H1 (cell line): Measurements from ENCODE around the gene ZFAND5. TPM values are rescaled to one million over a fixed set of nuclear protein-coding genes. Genes with fewer than 3 reads are reported as not detected.
A peak's percentile ranks its signal among the peaks of the same experiment; 100 is the strongest.

Experiments used
- CTCF ChIA-PET: fragments of 300-600 bp; sonication (Branson Sonifier 250); formaldehyde crosslinking; loops from one replicate; lab custom pipeline; 2021; ENCODE audit not compliant: partially characterized antibody; lab: Charles Lee
- POLR2A ChIA-PET: fragments of 300-600 bp; sonication (Branson Sonifier 250); formaldehyde crosslinking; loops from one replicate; lab custom pipeline; 2021; ENCODE audit warnings: inconsistent platforms; ENCODE audit not compliant: partially characterized antibody; lab: Charles Lee
- DNase-seq, 2 experiments: peaks; one replicate each; pipeline versions ENCODE4 v3.0.0 to v3.0.0-alpha.2; 2010 to 2022; ENCODE audit warnings: low spot score in 2 of 2, low read depth in 1 of 2, mixed read lengths in 1 of 2
- FAIRE-seq: peaks from 2 replicates; lab custom pipeline; 2011; peaks lifted over from hg19 to GRCh38; lab: Jason Lieb, UNC
- H2AFZ ChIP-seq: 2 replicates; pipeline ENCODE4 v1.8.1; 2012; ENCODE audit warnings: low read length, inconsistent platforms
- H2AK5ac ChIP-seq: 2 replicates; pipeline ENCODE4 v1.6.1; 2013; ENCODE audit warnings: low read depth, low read length
- H2BK120ac ChIP-seq: replicated peaks from 2 replicates; pipeline ENCODE3; 2013; ENCODE audit warnings: low read depth, low read length, inconsistent platforms
- H2BK12ac ChIP-seq: 2 replicates; pipeline ENCODE4 v1.6.1; 2013; ENCODE audit warnings: low read depth, low read length
- H2BK15ac ChIP-seq: 2 replicates; pipeline ENCODE4 v1.6.1; 2013; ENCODE audit warnings: low read length
- H2BK20ac ChIP-seq: 2 replicates; pipeline ENCODE4 v1.6.1; 2013; ENCODE audit warnings: low read length
- H2BK5ac ChIP-seq: 2 replicates; pipeline ENCODE4 v1.6.1; 2013; ENCODE audit warnings: low read depth, low read length
- H3K14ac ChIP-seq: 2 replicates; pipeline ENCODE4 v1.6.1; 2013; ENCODE audit warnings: inconsistent platforms; ENCODE audit not compliant: insufficient read length
- H3K18ac ChIP-seq: 2 replicates; pipeline ENCODE4 v1.6.1; 2013; ENCODE audit warnings: low read length; ENCODE audit errors: extremely low read depth
- H3K23ac ChIP-seq: 2 replicates; pipeline ENCODE4 v1.6.1; 2013; ENCODE audit warnings: inconsistent platforms; ENCODE audit not compliant: insufficient read length
- H3K23me2 ChIP-seq: 2 replicates; pipeline ENCODE4 v1.6.1; 2013; ENCODE audit warnings: low read depth, low read length
- H3K27ac ChIP-seq: 2 replicates; pipeline ENCODE4 v1.6.1; 2011; ENCODE audit warnings: low read depth, low read length, inconsistent platforms
- H3K27me3 ChIP-seq, 4 experiments: replicated peaks in 1 of 4; 1 replicate in 1 of 4; 2 replicates in 3 of 4; pipeline versions ENCODE4 v1.6.1 to v1.8.1; 2011 to 2013; ENCODE audit warnings: low read length in 3 of 4, mild to moderate bottlenecking in 3 of 4, inconsistent platforms in 2 of 4, mixed read lengths in 2 of 4, moderate library complexity in 1 of 4; ENCODE audit not compliant: control insufficient read depth in 3 of 4, insufficient read depth in 3 of 4; ENCODE audit errors: extremely low read depth in 1 of 4
- H3K36me3 ChIP-seq, 4 experiments: 2 replicates each; pipeline versions ENCODE4 v1.6.1 to v1.8.1; 2011 to 2013; ENCODE audit warnings: mild to moderate bottlenecking in 4 of 4, low read length in 3 of 4, moderate library complexity in 2 of 4, control low read depth in 1 of 4, inconsistent platforms in 1 of 4; ENCODE audit not compliant: insufficient read depth in 4 of 4, control insufficient read depth in 2 of 4
- H3K4ac ChIP-seq: replicated peaks from 2 replicates; pipeline ENCODE3; 2013; ENCODE audit warnings: low read length, low read depth, mixed read lengths, inconsistent platforms; ENCODE audit not compliant: insufficient read length
- H3K4me1 ChIP-seq, 4 experiments: replicated peaks in 1 of 4; 1 replicate in 1 of 4; 2 replicates in 3 of 4; pipeline versions ENCODE4 v1.6.1 to v1.8.1; 2011 to 2013; ENCODE audit warnings: low read length in 3 of 4, inconsistent platforms in 2 of 4, mixed read lengths in 1 of 4; ENCODE audit not compliant: insufficient read depth in 4 of 4, control insufficient read depth in 3 of 4
- H3K4me2 ChIP-seq, 2 experiments: 2 replicates each; pipeline versions ENCODE4 v1.6.1 to v1.8.1; 2011 to 2013; ENCODE audit warnings: low read depth in 2 of 2, low read length in 2 of 2, control low read depth in 1 of 2, inconsistent platforms in 1 of 2, mild to moderate bottlenecking in 1 of 2; ENCODE audit not compliant: insufficient read depth in 1 of 2
- H3K4me3 ChIP-seq, 4 experiments: fragments of 200-600, 300-600 bp in 1 of 4; sonication (generic), shearing (Covaris generic), sonication (Bioruptor Twin) in 1 of 4; 2 replicates each; pipeline versions ENCODE4 v1.5.1 to v1.8.1; 2011 to 2016; ENCODE audit warnings: low read length in 4 of 4, low read depth in 3 of 4, control low read depth in 2 of 4, inconsistent platforms in 2 of 4, mild to moderate bottlenecking in 2 of 4, mixed read lengths in 1 of 4, moderate library complexity in 1 of 4; ENCODE audit not compliant: insufficient read depth in 2 of 4; ENCODE audit errors: extremely low read depth in 1 of 4
- H3K56ac ChIP-seq: replicated peaks from 2 replicates; pipeline ENCODE3; 2013; ENCODE audit warnings: low read depth, mild to moderate bottlenecking, mixed read lengths, low read length, inconsistent platforms; ENCODE audit not compliant: insufficient read length
- H3K79me1 ChIP-seq: 2 replicates; pipeline ENCODE4 v1.6.1; 2013; ENCODE audit warnings: low read depth, low read length, control low read depth
- H3K79me2 ChIP-seq, 2 experiments: 2 replicates each; pipeline versions ENCODE4 v1.6.1 to v1.8.1; 2012 to 2013; ENCODE audit warnings: low read length in 2 of 2, mild to moderate bottlenecking in 2 of 2, inconsistent platforms in 1 of 2; ENCODE audit not compliant: insufficient read depth in 2 of 2, control insufficient read depth in 1 of 2
- H3K9ac ChIP-seq, 4 experiments: replicated peaks in 1 of 4; 1 replicate in 1 of 4; 2 replicates in 3 of 4; pipeline versions ENCODE4 v1.6.1 to v1.8.1; 2011 to 2013; ENCODE audit warnings: low read depth in 3 of 4, low read length in 3 of 4, control low read depth in 2 of 4, mild to moderate bottlenecking in 2 of 4, moderate library complexity in 2 of 4, inconsistent platforms in 1 of 4; ENCODE audit errors: extremely low read depth in 1 of 4
- H3K9me3 ChIP-seq, 2 experiments: 2 replicates each; pipeline versions ENCODE4 v1.6.1 to v1.8.1; 2012 to 2013; ENCODE audit warnings: mild to moderate bottlenecking in 2 of 2, moderate library complexity in 2 of 2, control low read depth in 1 of 2, inconsistent platforms in 1 of 2, low read depth in 1 of 2, low read length in 1 of 2, mixed read lengths in 1 of 2; ENCODE audit not compliant: insufficient read depth in 2 of 2
- H4K20me1 ChIP-seq, 2 experiments: replicated peaks in 1 of 2; 2 replicates each; pipeline versions ENCODE3 to v1.8.1; 2011 to 2013; ENCODE audit warnings: inconsistent platforms in 2 of 2, low read length in 2 of 2, mild to moderate bottlenecking in 1 of 2; ENCODE audit not compliant: insufficient read depth in 2 of 2, control insufficient read depth in 1 of 2
- H4K5ac ChIP-seq: 2 replicates; pipeline ENCODE4 v1.6.1; 2013; ENCODE audit warnings: low read length, low read depth, mixed read lengths, inconsistent platforms; ENCODE audit not compliant: insufficient read length
- H4K8ac ChIP-seq: 2 replicates; pipeline ENCODE4 v1.8.0; 2013; ENCODE audit warnings: mild to moderate bottlenecking, moderate library complexity, low read length, inconsistent platforms; ENCODE audit not compliant: insufficient read depth; ENCODE audit errors: extremely low read depth
- H4K91ac ChIP-seq: replicated peaks from 2 replicates; pipeline ENCODE3; 2013; ENCODE audit warnings: low read length, mixed read lengths, inconsistent platforms; ENCODE audit not compliant: insufficient read length
- CTCF ChIP-seq, 3 experiments: IDR thresholded peaks; 1 replicate in 2 of 3; 2 replicates in 1 of 3; pipeline versions ENCODE4 v1.5.1 to v1.6.1; 2011; ENCODE audit warnings: low read length in 3 of 3, mild to moderate bottlenecking in 3 of 3, inconsistent platforms in 2 of 3, low read depth in 1 of 3, moderate library complexity in 1 of 3; ENCODE audit not compliant: insufficient read depth in 1 of 3; ENCODE audit errors: control extremely low read depth in 1 of 3
- GABPA ChIP-seq: IDR thresholded peaks from 2 replicates; pipeline ENCODE4 v1.6.1; 2011; ENCODE audit warnings: mild to moderate bottlenecking, low read length, moderate library complexity, borderline replicate concordance; ENCODE audit not compliant: insufficient read depth
- MAX ChIP-seq: IDR thresholded peaks from 2 replicates; pipeline ENCODE4 v1.6.1; 2012; ENCODE audit warnings: inconsistent platforms
- RAD21 ChIP-seq, 2 experiments: IDR thresholded peaks in 1 of 2; conservative IDR thresholded peaks in 1 of 2; 2 replicates each; pipeline ENCODE4 v1.6.1; 2011; ENCODE audit warnings: low read depth in 2 of 2, low read length in 2 of 2, improper control_type of control experiment in 1 of 2, inconsistent platforms in 1 of 2, mild to moderate bottlenecking in 1 of 2, moderate library complexity in 1 of 2
- RBBP5 ChIP-seq: IDR thresholded peaks from 2 replicates; pipeline ENCODE4 v1.7.1; 2012; ENCODE audit warnings: low read depth, mild to moderate bottlenecking, inconsistent platforms, low read length, moderate library complexity, borderline replicate concordance
- RNF2 ChIP-seq: fragments of 200-900, 300-1000 bp; sonication (generic); IDR thresholded peaks from 2 replicates; pipeline ENCODE4 v1.7.1; 2016; ENCODE audit warnings: borderline replicate concordance, low read depth, mild to moderate bottlenecking, antibody characterized with exemption, low read length; ENCODE audit not compliant: poor library complexity, severe bottlenecking; ENCODE audit errors: missing control alignments
- YY1 ChIP-seq: IDR thresholded peaks from 2 replicates; pipeline ENCODE4 v1.6.1; 2011; ENCODE audit warnings: low read depth, mild to moderate bottlenecking, low read length
- WGBS, 2 experiments: shearing (Covaris generic) in 1 of 2; methylation state at CpG; one replicate each; pipeline versions ENCODE4 v1.1.6 to v1.1.7; 2013 to 2015; ENCODE audit warnings: low lambda C conversion rate in 2 of 2, mixed read lengths in 2 of 2, inconsistent platforms in 1 of 2, low coverage in 1 of 2, missing lambda C conversion rate in 1 of 2; ENCODE audit not compliant: insufficient replicate concordance in 2 of 2, insufficient coverage in 1 of 2, insufficient read length in 1 of 2; ENCODE audit errors: extremely low coverage in 1 of 2, missing lambda C conversion rate in 1 of 2; 5-methylcytosine and 5-hydroxymethylcytosine counted together
- polyA plus RNA-seq, 7 experiments: library from polyadenylated mRNA; depleted of rRNA in 3 of 7; stranded (reverse) in 5 of 7; unstranded in 2 of 7; fragments of >200 nt in 5 of 7; fragments of 200-250 nt in 2 of 7; gene quantifications; 1 replicate in 5 of 7; 2 replicates in 1 of 7; 4 replicates in 1 of 7; pipeline versions ENCODE4 v1.2.1 to v1.2.3, GENCODE V29; 2011 to 2013; ENCODE audit warnings: missing spikeins in 2 of 7, mixed read lengths in 2 of 7
- total RNA-seq: library from RNA; stranded (reverse); fragmentation: NEBNext Ultra II Directional; extraction: Animal tissue kit (Norgen Biotek cat#: 25700); gene quantifications from 2 replicates; pipeline ENCODE4 v1.2.1, GENCODE V29; 2021

Gene ZFAND5
- total and polyA plus RNA-seq, 2 of the 8 experiments (the other 6 are each of a cell fraction or from before 2014, with no cell fraction given), result 76.7 to 225 TPM

GRCh38 chr9:72333709-72334108 lies 31.3 kb downstream of the ZFAND5 start:
- 63% methylated on average over 3 of the region's 3 CpGs; no CpG with 5 or more reads in 1 of the 2 experiments for WGBS, 2 experiments
- Histone ChIP-seq H2BK5ac (no peak overlapping the region), H3K23me2 (no peaks in the 10 kb centered on the region), H2BK15ac (no peak overlapping the region), H3K9me3 (no peaks in the 10 kb centered on the region), H4K20me1 (no peaks in the 10 kb centered on the region), H3K79me1 (no peaks in the 10 kb centered on the region), H3K36me3 (no peaks in the 10 kb centered on the region), H3K9ac (no peak overlapping the region), H3K4me2 (no peak overlapping the region), H2BK120ac (no peak overlapping the region), H2BK20ac (no peak overlapping the region), H4K5ac (no peak overlapping the region), H3K4me3 (no peak overlapping the region), H3K79me2 (no peaks in the 10 kb centered on the region), H2BK12ac (no peak overlapping the region), H2AFZ (peak overlapping the region; percentile 90), H2AK5ac (no peak overlapping the region), H3K27me3 (no peaks in the 10 kb centered on the region), H3K18ac (no peak overlapping the region), H3K27ac (no peak overlapping the region), H3K4ac (no peak overlapping the region), H3K4me1 (no peaks in the 10 kb centered on the region), H4K8ac (no peak overlapping the region), H3K56ac (no peak overlapping the region), H4K91ac (no peak overlapping the region), H3K14ac (no peak overlapping the region), H3K23ac (no peak overlapping the region)
- FAIRE-seq (peak; percentile 65), DNase-seq (no peak)
- ChIA-PET POLR2A (interaction anchor here (0.8 kb wide), 1 partner anchor 23 kb away, joined by 4 read pairs; no protein-coding TSS in a partner anchor), CTCF (interaction anchor here (0.8 to 2.9 kb wide), 13 partner anchors 9 to 291 kb away, joined by 3 to 9 read pairs (median 4); no protein-coding TSS in a partner anchor)
- TF ChIP-seq RBBP5, result no peak
- TF ChIP-seq RAD21 (IDR thresholded peaks at IDR 0.05 in 1 of 2, conservative IDR thresholded peaks at IDR 0.05 in 1 of 2; ENCODE audit: low read depth in 2 of 2, low read length in 2 of 2), result peak; percentile 44 to 56
- no peak for TF ChIP-seq GABPA
- no peak for TF ChIP-seq MAX
- peak; percentile 83; the same call in 1 of the 2 replicates for TF ChIP-seq YY1
- TF ChIP-seq CTCF (IDR thresholded peaks at IDR 0.05; ENCODE audit: control extremely low read depth in 1 of 3, insufficient read depth in 1 of 3, low read depth in 1 of 3, low read length in 3 of 3), result peak; percentile 82 to 96 (median 87)
- TF ChIP-seq RNF2, result no peak
